Pancreas (tissue), 10 donors: ENCODE results near the gene PAFAH1B1. TPM values are rescaled to one million over a fixed set of nuclear protein-coding genes. Genes with fewer than 3 reads are reported as not detected.
"Not testable (repeated sequence)": the region's sequence is repeated elsewhere in the genome, so short reads cannot be mapped to it uniquely, and the experiment has no call there.

Experiments used
- ATAC-seq, 4 donors: fragments of 200-7000 bp; cut with Tn5 transposase; one replicate each; pipeline versions ENCODE4 v1.8.0 to v1.9.1; 2020; ENCODE audit warnings: mild to moderate bottlenecking in 4 of 4, moderate library complexity in 4 of 4
- DNase-seq, 6 donors: peaks; one replicate each; pipeline ENCODE4 v3.0.0-alpha.2; 2020
- FAIRE-seq: peaks from 2 replicates; lab custom pipeline; 2012; peaks lifted over from hg19 to GRCh38; lab: Jason Lieb, UNC
- H3K27ac ChIP-seq, 4 donors: fragments of 200-600 bp; sonication (generic); 1 replicate in 3 of 4; 2 replicates in 1 of 4; pipeline versions ENCODE4 v1.5.0 to v1.8.0; 2020
- H3K27me3 ChIP-seq, 4 donors: fragments of 200-600 bp; one replicate each; pipeline ENCODE4 v1.8.0; 2021
- H3K36me3 ChIP-seq, 3 donors: fragments of 200-600 bp; sonication (generic) in 1 of 3; one replicate each; pipeline versions ENCODE4 v1.5.0 to v1.8.0; 2020 to 2021
- H3K4me1 ChIP-seq, 3 donors: fragments of 200-600 bp; one replicate each; pipeline ENCODE4 v1.8.0; 2021
- H3K4me3 ChIP-seq, 4 donors: fragments of 200-600 bp; sonication (generic) in 2 of 4; one replicate each; pipeline versions ENCODE4 v1.5.0 to v1.8.0; 2020 to 2021
- H3K9me3 ChIP-seq, 4 donors: fragments of 200-600 bp; one replicate each; pipeline ENCODE4 v1.8.0; 2021
- WGBS, 2 donors: extraction: QIAGEN DNeasy Blood & Tissue Kit; methylation state at CpG; one replicate each; pipeline ENCODE4 v1.1.7; 2013; 5-methylcytosine and 5-hydroxymethylcytosine counted together
- intact Hi-C, 3 donors: fragments of 100-400 bp; cut with DNase I; formaldehyde crosslinking; loops; one replicate each; pipeline versions ENCODE4 v1.11.1 to v1.14.2; 2022
- polyA plus RNA-seq, 2 donors: library from polyadenylated mRNA; stranded (reverse); fragments of 200-250 nt; gene quantifications; one replicate each; pipeline ENCODE4 v1.2.3, GENCODE V29; 2013
- total RNA-seq, 6 donors: library from RNA; stranded (reverse); fragmentation: NEBNext Ultra II Directional in 4 of 6; extraction: Animal tissue kit (Norgen Biotek cat#: 25700) in 4 of 6; gene quantifications; one replicate each; pipeline versions ENCODE4 v1.2.1 to v1.2.4, GENCODE V29; 2021 to 2023
- TF ChIP-seq, protein P1 (sequence below), 4 donors: fragments of 200-600 bp; sonication (generic) in 3 of 4; IDR thresholded peaks; one replicate each; pipeline versions ENCODE4 v1.5.0 to v1.8.0; 2021; ENCODE audit warnings: antibody characterized with exemption in 4 of 4
- donor health status: healthy with polysubstance abuse.
- donor health status: DM: no; HTN: no; CAD: no; lungs with moderate emphysema.
- donor health status: DM: no; HTN: no; CAD: no.
- donor health status: control.
- donor health status: control.
- donor health status: Bipolar disorder and iron deficiency.
- donor health status: DM: yes; HTN: yes; CAD: no.
- donor health status: DM: no; HTN: no; CAD: no.
- donor health status: DM: no; HTN: no; CAD: no.
- donor health status: DM: yes; HTN: yes; CAD: no.

PAFAH1B1 gene
- total and polyA plus RNA-seq, 8 donors, result 17.3 to 66.1 (median 34.9) TPM

DNA sequence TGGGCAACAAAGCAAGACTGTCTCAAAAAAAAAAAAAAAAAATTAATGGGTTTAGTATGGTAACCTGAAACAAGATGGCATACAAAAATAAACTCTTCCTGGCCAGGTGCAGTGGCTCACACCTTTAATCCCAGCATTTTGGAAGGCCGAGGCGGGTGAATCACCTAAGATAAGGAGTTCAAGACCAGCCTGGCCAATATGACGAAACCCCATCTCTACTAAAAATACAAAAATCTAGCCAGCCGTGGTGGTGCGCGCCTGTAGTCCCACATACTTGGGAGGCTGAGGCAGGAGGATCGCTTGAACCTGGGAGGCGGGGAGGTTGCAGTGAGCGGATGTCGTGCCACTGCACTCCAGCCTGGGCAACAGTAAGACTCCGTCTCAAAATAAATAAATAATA lies 55.7 kb downstream of the PAFAH1B1 start:
- no peaks in the 10 kb centered on the region for H3K4me1 ChIP-seq
- H3K27me3 ChIP-seq, result no peaks in the 10 kb centered on the region
- no peaks in the 10 kb centered on the region for H3K36me3 ChIP-seq
- 98% methylated on average over 11 of the region's 11 CpGs for WGBS, 2 donors
- no peak for DNase-seq
- TF ChIP-seq, protein P1, sequence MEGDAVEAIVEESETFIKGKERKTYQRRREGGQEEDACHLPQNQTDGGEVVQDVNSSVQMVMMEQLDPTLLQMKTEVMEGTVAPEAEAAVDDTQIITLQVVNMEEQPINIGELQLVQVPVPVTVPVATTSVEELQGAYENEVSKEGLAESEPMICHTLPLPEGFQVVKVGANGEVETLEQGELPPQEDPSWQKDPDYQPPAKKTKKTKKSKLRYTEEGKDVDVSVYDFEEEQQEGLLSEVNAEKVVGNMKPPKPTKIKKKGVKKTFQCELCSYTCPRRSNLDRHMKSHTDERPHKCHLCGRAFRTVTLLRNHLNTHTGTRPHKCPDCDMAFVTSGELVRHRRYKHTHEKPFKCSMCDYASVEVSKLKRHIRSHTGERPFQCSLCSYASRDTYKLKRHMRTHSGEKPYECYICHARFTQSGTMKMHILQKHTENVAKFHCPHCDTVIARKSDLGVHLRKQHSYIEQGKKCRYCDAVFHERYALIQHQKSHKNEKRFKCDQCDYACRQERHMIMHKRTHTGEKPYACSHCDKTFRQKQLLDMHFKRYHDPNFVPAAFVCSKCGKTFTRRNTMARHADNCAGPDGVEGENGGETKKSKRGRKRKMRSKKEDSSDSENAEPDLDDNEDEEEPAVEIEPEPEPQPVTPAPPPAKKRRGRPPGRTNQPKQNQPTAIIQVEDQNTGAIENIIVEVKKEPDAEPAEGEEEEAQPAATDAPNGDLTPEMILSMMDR (IDR thresholded peaks at IDR 0.05), result no peak
- ATAC-seq, result no peak
- no peak for FAIRE-seq
- H3K4me3 ChIP-seq, result no peak overlapping the region
- H3K27ac ChIP-seq, result no peak overlapping the region
- H3K9me3 ChIP-seq, result no peaks in the 10 kb centered on the region
- intact Hi-C loops, result no loop called here

- H3K27me3 ChIP-seq, H3K27ac ChIP-seq, ATAC-seq, H3K36me3 ChIP-seq, H3K4me3 ChIP-seq, H3K9me3 ChIP-seq, DNase-seq, FAIRE-seq, H3K4me1 ChIP-seq, intact Hi-C loops: not testable (repeated sequence)
- 91 to 96% methylated on average over 3 of the region's 3 CpGs for WGBS, 2 donors
These were observed 59.5 kb downstream of the PAFAH1B1 start for GRCh38 chr17:2652911-2653310.

- ATAC-seq (no peak), FAIRE-seq (no peak), DNase-seq (no peak)
- 80 to 85% methylated on average over 7 of the region's 7 CpGs for WGBS, 2 donors
- H3K4me1 ChIP-seq, result no peaks in the 10 kb centered on the region
- no peaks in the 10 kb centered on the region for H3K9me3 ChIP-seq
- intact Hi-C loops, result no loop called here
- TF ChIP-seq, protein P1 (IDR thresholded peaks at IDR 0.05), result no peak
- no peaks in the 10 kb centered on the region for H3K27me3 ChIP-seq
- H3K36me3 ChIP-seq, result no peaks in the 10 kb centered on the region
- no peak overlapping the region for H3K27ac ChIP-seq
- no peak overlapping the region for H3K4me3 ChIP-seq
These were observed 62.1 kb downstream of the PAFAH1B1 start for GRCh38 chr17:2655546-2655945.

- WGBS, 2 donors, result 0% methylated on average over 1 of the region's 1 CpG
- no peak for ATAC-seq
- Histone ChIP-seq H3K9me3 (no peaks in the 10 kb centered on the region), H3K27me3 (no peaks in the 10 kb centered on the region), H3K36me3 (no peaks in the 10 kb centered on the region), H3K4me1 (no peaks in the 10 kb centered on the region), H3K4me3 (no peak overlapping the region), H3K27ac (no peak overlapping the region)
- FAIRE-seq, result no peak
- DNase-seq, result no peak
- TF ChIP-seq, protein P1 (IDR thresholded peaks at IDR 0.05), result no peak
- intact Hi-C loops, result no loop called here
These were observed 62.8 kb downstream of the PAFAH1B1 start for GRCh38 chr17:2656283-2656682.

DNA sequence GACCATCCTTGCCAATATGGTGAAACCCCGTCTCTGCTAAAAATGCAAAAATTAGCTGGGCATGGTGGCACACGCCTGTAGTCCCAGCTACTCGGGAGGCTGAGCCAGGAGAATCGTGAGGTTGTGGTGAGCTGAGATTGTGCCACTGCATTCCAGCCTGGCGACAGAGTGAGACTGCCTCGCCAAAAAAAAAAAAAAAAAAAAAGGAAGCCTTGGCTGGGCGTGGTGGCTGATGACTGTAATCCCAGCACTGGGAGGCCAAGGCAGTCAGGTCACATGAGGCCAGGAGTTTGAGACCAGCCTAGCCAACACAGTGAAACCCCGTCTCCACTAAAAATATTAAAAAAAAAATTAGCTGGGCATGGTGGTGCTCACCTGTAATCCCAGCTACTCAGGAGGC lies 65.9 kb downstream of the PAFAH1B1 start:
- H3K4me1 ChIP-seq, H3K9me3 ChIP-seq, FAIRE-seq, H3K27me3 ChIP-seq, H3K27ac ChIP-seq, DNase-seq, H3K4me3 ChIP-seq, intact Hi-C loops, H3K36me3 ChIP-seq: not testable (repeated sequence)
- peak in 3 of 4 donors; percentile 27 to 38 (median 30) for ATAC-seq
- WGBS, 2 donors, result 76 to 79% methylated on average over 8 of the region's 8 CpGs

GRCh38 chr17:2660410-2660809 lies 67.0 kb downstream of the PAFAH1B1 start:
- H3K9me3 ChIP-seq, FAIRE-seq, H3K27ac ChIP-seq, ATAC-seq, H3K4me1 ChIP-seq, H3K4me3 ChIP-seq, DNase-seq, intact Hi-C loops, H3K36me3 ChIP-seq, H3K27me3 ChIP-seq: not testable (repeated sequence)
- 93 to 98% methylated on average over 4 of the region's 4 CpGs for WGBS, 2 donors
